ENCODE measurements around the gene UTP18. TPM values are rescaled to one million over a fixed set of nuclear protein-coding genes. Genes with fewer than 3 reads are reported as not detected.

The UTP18 gene
- total and polyA plus RNA-seq, 9 of the 15 experiments (the other 6 are each of a cell fraction or from before 2014, with no cell fraction given), result 31.1 to 99.2 (median 66.7) TPM

GRCh38 chr17:51259564-51260236 is 646 bp upstream of the UTP18 start, which contains the start of gene MBTD1 (continued):
- TF ChIP-seq SP2 (IDR thresholded peaks at IDR 0.05; ENCODE audit: extremely low read depth, low read depth, low read length, poor library complexity, severe bottlenecking) (no peak), ZNF408 (CRISPR knock-in tag; IDR thresholded peaks at IDR 0.05; ENCODE audit: low read depth) (no peak), LARP7 (IDR thresholded peaks at IDR 0.05) (no peak), NONO (IDR thresholded peaks at IDR 0.05; ENCODE audit: low read depth in 2 of 2, low read length in 1 of 2) (no peak), PHF21A (IDR thresholded peaks at IDR 0.05; ENCODE audit: borderline replicate concordance, low read depth) (no peak), TARDBP (IDR thresholded peaks at IDR 0.05) (0 out of 2 replicates have a peak, but pooled peaks have one; percentile 41), KLF1 (tag; IDR thresholded peaks at IDR 0.05) (no peak), ZBTB33 (CRISPR knock-in tag; IDR thresholded peaks at IDR 0.05) (0 out of 2 replicates have a peak, but pooled peaks have one; percentile 26), FOXJ2 (tag; IDR thresholded peaks at IDR 0.05) (no peak), ZNF449 (CRISPR knock-in tag; IDR thresholded peaks at IDR 0.05) (no peak), HOXB6 (CRISPR knock-in tag; IDR thresholded peaks at IDR 0.05; ENCODE audit: borderline replicate concordance) (no peak), CLOCK (CRISPR knock-in tag; IDR thresholded peaks at IDR 0.05; ENCODE audit: borderline replicate concordance) (no peak), AFF4 (CRISPR knock-in tag; IDR thresholded peaks at IDR 0.05) (no peak), FOXK1 (CRISPR knock-in tag; IDR thresholded peaks at IDR 0.05; ENCODE audit: borderline replicate concordance) (peak; percentile 89; the same call in 1 of the 2 replicates), STAT5A (IDR thresholded peaks at IDR 0.05; ENCODE audit: borderline replicate concordance, low read length) (no peak), TEAD1 (CRISPR knock-in tag; IDR thresholded peaks at IDR 0.05) (peak in 1 of 2 experiments; percentile 50; a peak in 2 of 4 replicates), POLR2G (IDR thresholded peaks at IDR 0.05; ENCODE audit: low read depth, low read length) (no peak), NR2F6 (CRISPR knock-in tag; IDR thresholded peaks at IDR 0.05) (no peak)
